Breast epithelium (tissue), 3 donors: ENCODE data around the gene USF1.

ENCODE experiments used
- POLR2AphosphoS5 ChIP-seq, 3 donors: sonication (generic); formaldehyde crosslinking; IDR thresholded peaks; one replicate each; pipeline ENCODE4 v1.6.1; 2017; ENCODE audit warnings: antibody characterized with exemption in 3 of 3
- TF ChIP-seq, protein P1 (sequence below), 3 donors: fragments of 450-650 bp; IDR thresholded peaks; one replicate each; pipeline ENCODE4 v1.5.1; 2016 to 2017; ENCODE audit warnings: antibody characterized with exemption in 3 of 3, mild to moderate bottlenecking in 3 of 3, moderate library complexity in 3 of 3

GRCh38 chr1:161037661-161038522, 7.9 kb downstream of the USF1 start:
- TF ChIP-seq, protein P1, sequence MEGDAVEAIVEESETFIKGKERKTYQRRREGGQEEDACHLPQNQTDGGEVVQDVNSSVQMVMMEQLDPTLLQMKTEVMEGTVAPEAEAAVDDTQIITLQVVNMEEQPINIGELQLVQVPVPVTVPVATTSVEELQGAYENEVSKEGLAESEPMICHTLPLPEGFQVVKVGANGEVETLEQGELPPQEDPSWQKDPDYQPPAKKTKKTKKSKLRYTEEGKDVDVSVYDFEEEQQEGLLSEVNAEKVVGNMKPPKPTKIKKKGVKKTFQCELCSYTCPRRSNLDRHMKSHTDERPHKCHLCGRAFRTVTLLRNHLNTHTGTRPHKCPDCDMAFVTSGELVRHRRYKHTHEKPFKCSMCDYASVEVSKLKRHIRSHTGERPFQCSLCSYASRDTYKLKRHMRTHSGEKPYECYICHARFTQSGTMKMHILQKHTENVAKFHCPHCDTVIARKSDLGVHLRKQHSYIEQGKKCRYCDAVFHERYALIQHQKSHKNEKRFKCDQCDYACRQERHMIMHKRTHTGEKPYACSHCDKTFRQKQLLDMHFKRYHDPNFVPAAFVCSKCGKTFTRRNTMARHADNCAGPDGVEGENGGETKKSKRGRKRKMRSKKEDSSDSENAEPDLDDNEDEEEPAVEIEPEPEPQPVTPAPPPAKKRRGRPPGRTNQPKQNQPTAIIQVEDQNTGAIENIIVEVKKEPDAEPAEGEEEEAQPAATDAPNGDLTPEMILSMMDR (IDR thresholded peaks at IDR 0.05) = no peak
- no peak for TF ChIP-seq POLR2AphosphoS5 (IDR thresholded peaks at IDR 0.05)
